MM.1S (cell line): ENCODE data around the gene POMC.
"Not testable (repeated sequence)": the region's sequence is repeated elsewhere in the genome, so short reads cannot be mapped to it uniquely, and the experiment has no call there.

ENCODE experiments used
- EZH2 ChIP-seq: fragments of 300-600 bp; sonication (generic); optimal IDR thresholded peaks from 2 replicates; pipeline ENCODE3; 2017; ENCODE audit warnings: low read depth, mild to moderate bottlenecking, antibody characterized with exemption, low read length, mixed read lengths
- EZH2phosphoT487 ChIP-seq: fragments of 300-600 bp; sonication (generic); IDR thresholded peaks from 2 replicates; pipeline ENCODE4 v1.6.1; 2018; ENCODE audit warnings: antibody characterized with exemption, low read length
- TF ChIP-seq, protein P1 (sequence below): fragments of 300-600 bp; sonication (generic); IDR thresholded peaks from 2 replicates; pipeline ENCODE4 v1.5.1; 2016; ENCODE audit warnings: antibody characterized with exemption, low read length, mixed read lengths

- TF ChIP-seq, protein P1, sequence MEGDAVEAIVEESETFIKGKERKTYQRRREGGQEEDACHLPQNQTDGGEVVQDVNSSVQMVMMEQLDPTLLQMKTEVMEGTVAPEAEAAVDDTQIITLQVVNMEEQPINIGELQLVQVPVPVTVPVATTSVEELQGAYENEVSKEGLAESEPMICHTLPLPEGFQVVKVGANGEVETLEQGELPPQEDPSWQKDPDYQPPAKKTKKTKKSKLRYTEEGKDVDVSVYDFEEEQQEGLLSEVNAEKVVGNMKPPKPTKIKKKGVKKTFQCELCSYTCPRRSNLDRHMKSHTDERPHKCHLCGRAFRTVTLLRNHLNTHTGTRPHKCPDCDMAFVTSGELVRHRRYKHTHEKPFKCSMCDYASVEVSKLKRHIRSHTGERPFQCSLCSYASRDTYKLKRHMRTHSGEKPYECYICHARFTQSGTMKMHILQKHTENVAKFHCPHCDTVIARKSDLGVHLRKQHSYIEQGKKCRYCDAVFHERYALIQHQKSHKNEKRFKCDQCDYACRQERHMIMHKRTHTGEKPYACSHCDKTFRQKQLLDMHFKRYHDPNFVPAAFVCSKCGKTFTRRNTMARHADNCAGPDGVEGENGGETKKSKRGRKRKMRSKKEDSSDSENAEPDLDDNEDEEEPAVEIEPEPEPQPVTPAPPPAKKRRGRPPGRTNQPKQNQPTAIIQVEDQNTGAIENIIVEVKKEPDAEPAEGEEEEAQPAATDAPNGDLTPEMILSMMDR, result not testable (repeated sequence)
- not testable (repeated sequence) for TF ChIP-seq EZH2, EZH2phosphoT487
Observed at GRCh38 chr2:25140535-25140934, 27.8 kb downstream of the POMC start.
